ENCODE measurements around the gene MAP3K12. TPM values are rescaled to one million over a fixed set of nuclear protein-coding genes. Genes with fewer than 3 reads are reported as not detected.

MAP3K12 gene
- total RNA-seq, 1 donor from 2014 or later, result 30.1 TPM

DNA sequence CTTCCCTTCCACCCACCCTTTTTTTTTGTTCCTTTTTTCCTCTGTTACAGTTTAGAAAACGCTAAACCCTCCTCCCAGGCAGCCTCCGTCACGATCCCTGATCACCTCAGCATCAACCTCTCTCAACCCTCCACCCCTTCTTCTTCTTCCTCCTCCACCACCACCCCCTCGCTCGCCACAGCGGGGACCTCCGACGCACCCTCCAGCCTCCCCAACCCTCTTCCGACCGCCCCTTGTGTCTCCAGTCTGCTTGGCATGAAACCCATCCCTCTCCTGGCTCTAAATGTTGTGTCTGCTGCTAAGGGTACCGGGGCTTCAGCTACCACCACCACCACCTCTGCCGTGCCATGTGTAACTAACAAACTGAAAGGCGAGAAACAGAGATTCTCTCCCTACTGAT lies 24.4 kb downstream of the MAP3K12 start:
- intact Hi-C loops (cut with micrococcal nuclease), result no loop called here

DNA sequence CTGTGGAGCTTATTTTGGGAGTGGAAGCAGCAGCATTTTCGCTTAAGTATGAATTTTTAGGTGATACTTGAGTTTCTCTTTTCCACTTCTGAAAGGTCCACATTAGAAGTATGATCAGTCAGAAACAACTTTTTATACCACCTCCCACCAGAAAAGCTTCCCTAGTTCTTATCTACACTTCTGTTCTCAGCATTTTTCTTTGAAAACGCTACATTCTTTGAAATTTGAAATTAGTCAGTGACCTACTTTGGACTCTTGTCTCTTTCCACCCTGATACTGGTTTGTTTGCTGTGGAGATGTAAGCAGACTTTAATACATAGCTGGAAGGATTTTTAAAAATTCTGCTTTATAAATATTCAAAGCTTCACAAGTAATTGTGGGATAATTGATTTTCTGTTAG lies 25.2 kb downstream of the MAP3K12 start:
- intact Hi-C loops (cut with micrococcal nuclease), result no loop called here

DNA sequence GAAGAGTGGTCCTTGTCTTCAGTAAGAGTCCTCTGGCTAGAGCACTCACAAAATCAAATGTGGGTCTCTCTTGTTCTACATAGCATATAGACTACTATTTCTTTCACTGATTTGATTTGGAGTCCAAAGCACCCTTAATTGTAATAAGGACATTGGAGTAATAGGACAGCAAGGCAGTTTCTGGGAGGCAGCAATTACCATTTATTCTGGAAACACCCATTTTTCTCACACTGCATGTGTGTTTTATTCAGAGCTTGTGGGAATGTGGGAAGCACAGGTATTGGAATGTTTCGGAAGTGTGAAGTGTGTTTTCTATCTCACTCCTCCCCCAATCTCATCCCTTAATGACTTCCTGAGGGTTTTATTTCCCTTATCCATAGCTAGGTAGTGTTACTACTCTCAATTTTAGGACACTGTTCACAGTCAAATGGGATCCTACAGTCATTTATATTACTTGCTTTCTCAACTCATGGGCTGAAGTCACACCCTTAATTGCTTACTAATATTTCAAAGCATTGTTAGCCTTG lies 27.1 kb downstream of the MAP3K12 start:
- intact Hi-C loops (cut with micrococcal nuclease), result no loop called here

DNA sequence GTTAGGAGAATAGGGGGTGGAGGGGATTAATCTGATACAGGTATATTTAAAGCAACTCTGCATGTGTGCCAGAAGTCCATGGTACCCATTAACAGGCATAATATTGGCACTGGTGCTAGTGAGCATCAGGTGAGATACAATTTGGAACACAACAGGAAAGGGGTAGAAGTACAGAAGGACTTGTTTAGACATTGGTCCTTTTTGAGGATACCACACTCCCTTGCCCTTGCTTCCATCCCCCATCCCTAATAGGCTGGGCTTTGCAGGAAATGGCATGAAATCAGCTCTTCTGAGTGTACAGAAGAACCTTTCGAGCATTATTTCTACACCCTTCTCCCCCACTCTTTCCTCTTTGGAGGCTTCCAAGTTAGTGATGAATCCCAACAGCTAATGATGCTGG lies 31.0 kb downstream of the MAP3K12 start:
- intact Hi-C loops (cut with micrococcal nuclease), result no loop called here

DNA sequence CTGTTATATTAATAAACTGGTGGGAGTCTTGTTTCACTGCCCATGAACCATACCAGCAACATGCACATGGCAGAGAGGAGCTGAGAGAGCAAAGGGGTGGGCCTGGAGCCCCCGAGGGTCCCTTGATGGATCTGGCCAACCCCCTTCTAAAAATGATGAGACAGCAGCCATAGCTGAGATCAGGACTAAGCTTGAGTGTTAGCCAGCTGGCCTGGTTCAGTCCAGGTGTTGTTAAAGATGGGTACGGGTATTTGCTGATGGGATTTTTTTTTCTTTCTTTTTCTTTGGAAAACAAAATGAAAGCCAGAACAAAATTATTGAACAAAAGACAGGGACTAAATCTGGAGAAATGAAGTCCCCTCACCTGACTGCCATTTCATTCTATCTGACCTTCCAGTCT lies 31.4 kb downstream of the MAP3K12 start:
- intact Hi-C loops (cut with micrococcal nuclease), result no loop called here

DNA sequence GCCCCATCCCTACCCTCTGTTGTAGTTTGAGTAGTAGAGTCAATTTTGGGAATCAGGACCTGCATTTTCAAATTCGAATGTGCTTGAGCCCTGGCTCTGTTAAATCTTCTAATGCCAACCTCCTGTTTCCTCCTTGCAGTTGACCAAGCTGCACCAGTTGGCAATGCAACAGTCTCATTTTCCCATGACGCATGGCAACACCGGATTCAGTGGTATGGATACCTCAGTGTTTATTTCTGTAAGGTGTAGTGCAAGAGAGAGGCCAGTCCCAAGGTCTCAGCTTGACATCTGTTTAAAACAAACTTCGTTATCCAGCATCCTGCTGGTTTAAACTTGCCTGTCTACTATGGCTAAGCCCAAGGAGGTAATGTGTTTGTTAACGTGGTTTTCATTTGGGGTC lies 32.2 kb downstream of the MAP3K12 start:
- intact Hi-C loops (cut with micrococcal nuclease), result no loop called here

DNA sequence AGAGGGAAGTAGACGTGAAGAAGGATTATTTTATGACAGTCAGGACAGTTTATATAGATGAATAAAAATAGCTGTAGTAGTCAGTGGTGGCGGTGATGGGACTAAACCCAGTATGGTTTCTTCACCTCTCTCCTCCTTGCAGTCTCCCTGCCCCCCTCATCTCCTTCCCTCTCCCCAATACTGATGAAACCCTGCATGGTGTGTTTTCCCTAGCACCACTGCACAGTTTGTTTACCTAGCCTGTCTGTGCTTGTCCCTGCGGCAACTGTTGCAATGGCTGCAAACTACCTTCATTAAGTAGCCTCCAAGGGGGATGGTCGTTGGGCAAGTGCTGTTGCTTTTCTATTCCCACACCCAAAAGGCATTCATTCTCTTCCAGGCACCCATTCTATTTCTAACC lies 32.6 kb downstream of the MAP3K12 start:
- intact Hi-C loops (cut with micrococcal nuclease), result no loop called here

DNA sequence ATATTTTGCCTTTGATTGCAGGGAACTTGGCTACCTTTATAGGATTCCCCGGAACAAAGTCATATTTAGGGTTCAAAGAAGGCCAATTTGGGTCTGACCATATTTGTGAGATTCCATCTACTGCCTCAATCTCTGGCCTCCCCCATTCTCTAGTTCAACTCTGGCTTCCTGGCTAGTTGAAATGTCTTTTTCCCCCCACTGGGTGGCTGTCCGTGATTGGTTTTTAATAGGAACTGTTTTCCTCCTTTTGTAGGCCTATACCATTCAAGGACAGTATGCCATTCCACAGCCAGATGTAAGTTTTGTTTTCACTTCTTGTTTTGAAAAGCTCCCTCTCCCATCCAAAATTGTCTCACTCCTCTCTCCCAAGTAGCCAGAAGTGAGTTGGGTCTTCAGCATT lies 33.6 kb downstream of the MAP3K12 start:
- intact Hi-C loops (cut with micrococcal nuclease), result no loop called here

DNA sequence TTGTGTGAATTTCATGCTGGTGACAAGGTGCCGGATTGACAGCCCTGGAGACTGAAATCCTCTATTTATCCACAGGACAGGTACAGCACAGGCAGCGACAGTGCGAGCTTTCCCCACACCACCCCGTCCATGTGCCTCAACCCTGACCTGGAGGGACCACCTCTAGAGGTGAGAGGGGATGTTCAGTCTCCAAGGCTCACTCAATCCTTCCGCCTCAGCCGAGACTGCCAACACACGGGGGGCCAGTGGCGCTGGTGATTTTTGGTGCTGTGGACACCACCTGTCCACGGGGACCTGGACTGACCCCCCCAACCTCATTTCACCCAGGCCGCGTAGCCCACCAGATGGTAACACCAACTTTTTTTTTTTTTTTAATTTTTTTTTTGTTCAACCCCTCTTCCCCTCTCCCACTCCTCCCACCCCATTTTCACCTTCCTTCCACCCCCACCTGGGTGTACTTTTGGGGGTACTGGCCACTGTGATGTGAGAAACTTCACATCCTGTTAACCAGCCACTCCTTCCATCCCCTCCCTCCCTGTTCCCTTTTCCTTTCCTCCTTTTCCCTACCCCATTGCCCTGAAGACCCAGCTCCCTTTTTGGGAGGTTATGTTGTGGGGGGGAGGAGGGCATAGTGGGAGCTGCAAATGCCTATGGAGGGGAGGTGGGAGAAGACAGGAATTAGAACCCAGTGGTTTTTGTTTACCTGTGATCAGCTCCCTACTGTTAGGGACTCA lies 34.4 kb downstream of the MAP3K12 start:
- intact Hi-C loops (cut with micrococcal nuclease), result no loop called here

DNA sequence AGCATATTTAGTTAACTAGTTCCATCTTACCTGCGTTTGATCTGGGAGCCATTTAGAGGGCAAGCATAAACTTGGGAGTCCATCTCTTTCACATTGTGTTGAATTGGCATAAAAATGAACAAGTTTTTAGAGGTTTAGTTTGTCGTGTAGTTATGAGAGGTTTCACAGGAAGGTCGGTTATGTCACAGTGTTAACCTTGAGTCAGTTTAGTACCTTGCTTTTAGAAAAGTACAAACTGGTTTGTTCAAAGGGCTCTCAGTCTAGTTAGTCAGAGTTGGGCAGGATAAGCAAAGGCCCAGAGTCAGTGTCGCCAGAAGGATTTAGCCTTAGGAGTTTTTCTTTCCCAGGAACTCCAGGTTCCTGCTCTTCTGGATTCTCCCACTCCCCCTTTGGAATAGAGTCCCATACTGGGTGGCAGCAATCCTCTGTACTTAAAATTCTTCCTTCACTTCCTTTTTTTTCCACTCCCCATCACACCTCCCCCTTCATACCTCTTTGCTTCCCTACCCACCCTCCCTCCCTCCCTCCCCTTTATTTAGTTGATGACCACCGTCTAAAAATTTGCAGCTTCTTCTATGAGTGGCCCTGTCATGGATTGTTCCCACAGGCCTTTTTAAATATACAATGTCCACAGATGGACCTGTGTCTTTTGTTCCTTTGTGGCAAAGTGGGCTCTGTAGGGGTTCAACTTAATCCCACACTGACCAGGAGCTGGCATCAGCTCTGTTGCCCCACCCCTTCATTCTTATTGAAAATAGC lies 35.3 kb downstream of the MAP3K12 start:
- intact Hi-C loops (cut with micrococcal nuclease), result loop anchor here (2.0 kb wide), 1 partner anchor 13 kb away; no protein-coding TSS in a partner anchor

DNA sequence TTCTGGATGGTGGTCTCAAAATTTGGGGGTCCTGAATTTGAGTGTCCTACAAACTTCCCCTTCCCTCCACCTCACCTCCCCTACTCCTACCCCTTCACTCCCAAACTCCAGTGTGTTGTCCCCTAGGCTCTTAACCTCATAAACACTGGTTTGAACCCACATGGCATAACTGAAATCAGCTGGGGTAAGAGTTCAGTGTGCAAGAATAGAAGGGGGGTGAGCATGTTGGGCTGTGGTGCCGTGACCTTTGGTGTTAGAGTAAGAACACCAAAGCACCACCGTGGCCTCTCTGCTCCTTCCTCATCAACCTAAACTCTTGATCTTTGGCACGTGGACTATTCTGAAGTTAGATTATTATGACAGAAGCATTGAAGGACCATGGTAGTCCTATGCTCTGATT lies 36.3 kb downstream of the MAP3K12 start:
- intact Hi-C loops (cut with micrococcal nuclease), result loop anchor here (2.0 kb wide), 1 partner anchor 14 kb away; no protein-coding TSS in a partner anchor

DNA sequence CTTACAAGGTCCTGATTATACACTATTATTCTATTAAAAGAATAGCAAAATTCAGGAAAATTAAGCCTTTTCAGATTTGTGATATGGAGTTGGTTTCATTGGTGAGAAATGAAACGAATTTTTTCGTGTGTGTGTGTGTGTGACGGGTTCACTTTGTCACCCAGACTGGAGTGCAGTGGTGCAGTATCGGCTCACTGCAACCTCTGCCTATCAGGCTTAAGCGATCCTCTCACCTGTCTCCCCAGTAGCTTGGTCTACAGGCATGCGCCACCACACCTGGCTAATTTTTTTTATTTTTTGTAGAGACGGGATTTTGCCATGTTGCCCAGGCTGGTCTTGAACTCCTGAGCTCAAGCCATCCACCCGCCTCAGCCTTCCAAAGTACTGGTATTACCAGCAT lies 37.7 kb downstream of the MAP3K12 start:
- intact Hi-C loops (cut with micrococcal nuclease), result no loop called here

DNA sequence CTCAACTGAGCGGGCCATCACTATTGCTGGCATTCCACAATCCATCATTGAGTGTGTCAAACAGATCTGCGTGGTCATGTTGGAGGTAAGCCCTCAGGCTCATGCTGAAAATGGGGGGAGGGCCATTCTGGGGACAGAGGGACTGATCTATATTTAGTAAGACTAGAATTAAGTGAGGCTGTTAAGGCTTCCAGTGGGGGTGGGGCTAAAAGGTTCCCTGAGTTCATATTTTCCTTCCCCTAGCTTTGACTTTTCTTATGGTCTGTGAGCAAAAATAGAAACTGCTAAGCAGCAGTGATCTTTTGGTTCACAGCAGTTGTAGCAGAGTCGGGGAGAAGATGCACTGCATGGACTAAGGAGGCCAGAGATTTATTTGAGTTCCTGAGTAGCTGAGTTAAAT lies 38.2 kb downstream of the MAP3K12 start:
- intact Hi-C loops (cut with micrococcal nuclease), result no loop called here

DNA sequence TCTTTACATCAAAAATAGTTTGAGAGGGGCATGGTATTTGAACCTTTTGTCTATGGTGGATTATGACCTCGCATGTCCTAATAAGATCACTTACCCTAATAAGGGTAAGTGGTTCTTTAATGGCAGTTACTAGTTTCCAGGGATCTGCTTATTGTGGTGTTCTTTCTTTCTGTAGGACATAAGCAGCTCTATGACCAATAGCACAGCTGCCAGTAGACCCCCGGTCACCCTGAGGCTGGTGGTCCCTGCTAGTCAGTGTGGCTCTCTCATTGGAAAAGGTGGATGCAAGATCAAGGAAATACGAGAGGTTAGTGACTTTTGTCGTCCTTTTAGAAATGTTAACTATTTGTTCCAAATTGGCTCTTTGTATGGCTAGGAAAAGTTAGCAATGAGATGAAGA lies 40.2 kb downstream of the MAP3K12 start:
- intact Hi-C loops (cut with micrococcal nuclease), result no loop called here

DNA sequence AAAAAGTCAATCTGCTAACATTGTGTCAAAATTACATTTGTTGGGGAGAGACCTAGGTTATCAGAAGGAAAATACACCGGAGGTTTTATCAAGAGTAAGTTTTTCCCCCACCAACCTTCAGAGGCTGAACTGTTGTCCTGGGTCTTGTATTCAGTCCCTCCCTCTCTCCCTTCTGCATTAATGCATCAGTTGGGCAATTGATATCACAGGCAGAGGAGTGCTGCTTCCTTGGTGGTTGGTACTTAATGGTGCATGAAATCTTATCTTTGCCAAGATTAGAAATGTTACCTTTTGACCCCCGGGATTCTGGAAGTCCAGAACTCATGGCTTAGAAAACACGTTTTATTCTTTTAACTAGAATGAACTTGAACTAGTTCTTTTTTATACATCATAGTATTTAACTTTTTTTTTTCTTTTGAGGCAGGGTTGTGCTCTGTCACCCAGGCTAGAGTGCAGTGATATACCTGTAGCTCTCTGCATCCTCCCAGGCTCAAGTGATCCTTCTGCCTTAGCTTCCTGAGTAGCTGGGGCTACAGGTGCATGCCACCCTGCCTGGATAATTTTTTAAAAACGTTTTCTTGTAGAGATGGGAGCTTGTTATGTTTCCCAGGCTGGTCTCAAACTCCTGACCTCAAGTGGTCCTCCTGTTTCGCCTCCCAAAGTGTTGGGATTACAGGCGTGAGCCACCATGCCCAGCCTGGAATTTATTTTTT lies 42.4 kb downstream of the MAP3K12 start:
- intact Hi-C loops (cut with micrococcal nuclease), result no loop called here

DNA sequence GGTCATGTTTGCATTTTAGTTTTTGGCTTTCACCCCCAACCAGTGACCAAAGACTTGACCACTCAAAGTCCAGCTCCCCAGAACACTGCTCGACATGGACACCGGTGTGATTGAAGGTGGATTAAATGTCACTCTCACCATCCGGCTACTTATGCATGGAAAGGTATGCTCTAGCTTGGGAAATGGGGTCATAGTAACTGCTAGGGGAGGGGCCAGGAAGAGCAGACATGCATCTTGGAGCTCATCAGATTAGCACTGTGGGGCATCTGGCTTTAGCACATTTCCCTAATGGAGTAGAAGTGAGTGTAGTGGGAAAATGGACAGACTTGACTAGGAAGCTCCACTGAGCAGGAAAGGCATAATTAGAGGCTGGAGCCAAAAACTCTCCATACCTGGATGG lies 44.6 kb downstream of the MAP3K12 start:
- intact Hi-C loops (cut with micrococcal nuclease), result loop anchor here (5.0 kb wide), 2 partner anchors 232 to 247 kb away; partner anchors contain the start of gene ITGB7

DNA sequence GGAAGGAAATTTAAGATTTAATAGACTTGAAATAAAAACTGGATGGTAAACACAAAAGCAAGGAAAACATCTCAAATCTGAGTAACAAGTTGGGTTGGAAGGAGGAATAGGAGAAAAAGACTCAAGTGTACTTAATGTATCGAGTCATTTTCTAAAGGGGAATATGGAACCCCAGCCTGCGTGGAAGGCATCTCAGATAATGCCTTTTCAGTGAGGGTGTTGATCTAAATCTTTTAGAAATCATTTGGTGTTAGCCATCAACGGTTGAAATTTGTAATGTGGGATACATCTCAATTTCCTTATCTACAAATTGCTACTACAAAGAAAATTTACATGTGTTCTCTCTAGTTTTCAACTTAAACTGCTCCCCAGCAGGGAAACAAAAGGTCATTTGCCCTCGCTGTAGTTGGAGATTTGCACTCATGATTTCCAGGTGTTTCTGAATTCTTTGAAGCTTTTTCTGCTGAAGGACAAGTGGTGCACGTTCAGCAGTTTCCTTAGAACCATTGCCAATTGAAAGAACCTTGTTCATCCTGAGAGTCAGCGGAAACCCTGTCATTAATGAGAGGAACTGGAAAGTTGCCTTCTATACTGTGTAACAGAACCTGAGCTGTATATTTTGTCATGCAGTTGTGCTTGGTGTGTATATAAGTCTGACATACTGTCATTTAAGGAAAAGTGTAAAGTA lies 45.2 kb downstream of the MAP3K12 start:
- intact Hi-C loops (cut with micrococcal nuclease), result loop anchor here (5.0 kb wide), 2 partner anchors 232 to 247 kb away; partner anchors contain the start of gene ITGB7

DNA sequence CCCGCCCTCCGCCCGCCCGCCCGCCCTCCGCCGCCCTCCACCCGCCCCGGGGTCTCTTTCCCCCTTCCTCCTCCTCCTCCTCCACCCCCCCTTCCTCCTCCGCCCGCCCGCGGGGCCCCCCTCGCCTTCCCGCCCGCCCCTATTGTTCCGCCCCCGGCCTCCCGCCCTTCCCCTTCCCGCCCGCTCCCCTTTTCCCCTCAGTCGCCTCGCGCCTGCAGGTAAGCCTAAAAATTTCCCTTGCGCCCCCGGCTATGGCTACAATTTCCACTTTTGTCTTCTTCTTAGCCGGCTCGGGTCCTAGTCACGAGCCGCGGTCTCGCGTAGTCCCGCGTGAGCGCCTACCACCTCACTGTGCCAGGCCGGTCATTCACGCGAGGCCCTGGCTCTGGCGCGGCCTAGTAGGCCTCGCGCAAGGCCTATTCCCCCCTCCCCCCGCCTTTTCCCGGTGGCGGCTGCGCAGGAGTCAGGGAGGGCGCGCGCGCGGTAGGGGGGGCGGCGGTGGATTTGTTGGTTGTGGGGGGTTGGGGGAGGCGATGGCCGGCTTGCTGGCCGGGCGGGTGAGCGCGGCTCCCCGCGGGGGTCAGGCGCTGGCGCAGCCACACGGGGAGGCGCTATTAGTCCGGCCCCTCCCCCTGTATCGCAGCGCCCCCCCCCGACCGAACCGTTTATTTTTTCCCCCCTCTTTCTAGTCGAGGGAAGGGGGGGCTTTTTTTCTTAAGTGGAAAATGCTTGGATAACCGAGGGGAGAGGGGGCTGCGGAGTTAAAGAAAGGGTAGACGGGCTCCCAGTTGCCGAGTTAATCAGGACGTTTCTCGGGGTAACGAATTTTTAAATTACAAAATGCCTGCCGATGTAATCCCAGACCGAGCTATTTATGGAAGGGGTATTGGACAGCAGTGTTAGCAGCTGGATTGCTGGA lies 46.8 kb downstream of the MAP3K12 start:
- intact Hi-C loops (cut with micrococcal nuclease), result loop anchor here (1.0 to 5.0 kb wide), 4 partner anchors 230 to 275 kb away; partner anchors contain the start of genes CALCOCO1, CSAD, ITGB7 and ZNF740

DNA sequence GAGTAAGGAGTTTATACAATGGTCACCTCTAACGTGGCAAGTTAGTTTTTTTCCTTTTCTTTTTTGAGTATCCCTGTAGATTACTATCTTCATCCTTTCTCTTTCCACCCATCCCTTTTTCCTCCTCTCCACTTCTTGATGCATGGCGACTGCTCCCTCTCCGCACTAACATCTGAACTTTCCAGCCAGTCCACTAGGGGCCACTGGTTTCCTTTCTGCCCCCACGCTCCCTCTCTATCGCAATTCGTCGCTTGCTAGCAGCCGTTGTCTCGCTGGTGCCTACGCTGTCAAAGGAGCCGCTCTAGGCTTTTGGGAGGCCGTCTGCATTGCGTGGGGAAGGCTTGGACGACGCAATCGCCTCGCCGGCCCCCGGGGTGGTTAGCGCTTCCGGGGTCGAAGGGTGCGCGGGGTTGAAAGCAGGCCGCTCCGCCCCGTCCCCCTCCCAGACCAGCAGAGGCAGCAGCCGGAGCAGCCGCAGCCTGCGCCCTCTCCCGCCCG lies 47.5 kb downstream of the MAP3K12 start, which contains the start of gene PCBP2:
TSS of gene PCBP2 (plus strand) at position 442 of the 498 bp plus-strand sequence. CDS start 2,699 bp downstream, outside the sequence.
- intact Hi-C loops (cut with micrococcal nuclease), result loop anchor here (1.0 to 5.0 kb wide), 15 partner anchors 10 to 445 kb away; partner anchors contain the start of genes AAAS, ATP5MC2, CALCOCO1 and CSAD
